ENCODE measurements around the gene MANBA.

DNA sequence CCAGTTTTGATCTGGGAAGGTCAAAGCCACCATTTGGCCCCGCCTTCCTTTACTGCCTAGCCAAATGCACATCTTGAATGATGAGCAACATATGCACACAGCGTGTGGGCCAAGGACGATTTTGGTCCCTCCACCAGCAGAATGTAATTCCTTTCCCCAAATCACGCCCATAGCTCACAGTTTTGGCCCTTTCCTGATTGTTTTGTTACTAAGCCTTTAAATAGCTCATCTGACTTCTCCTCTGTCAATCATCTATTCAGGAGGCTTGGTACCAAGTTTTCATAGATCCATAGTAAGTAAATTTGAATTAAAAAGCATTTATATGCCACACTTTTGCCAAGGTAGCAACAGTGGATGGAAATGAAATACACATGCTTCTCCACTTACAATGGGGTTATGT lies 136.3 kb downstream of the MANBA start:
- TF ChIP-seq, protein P1, sequence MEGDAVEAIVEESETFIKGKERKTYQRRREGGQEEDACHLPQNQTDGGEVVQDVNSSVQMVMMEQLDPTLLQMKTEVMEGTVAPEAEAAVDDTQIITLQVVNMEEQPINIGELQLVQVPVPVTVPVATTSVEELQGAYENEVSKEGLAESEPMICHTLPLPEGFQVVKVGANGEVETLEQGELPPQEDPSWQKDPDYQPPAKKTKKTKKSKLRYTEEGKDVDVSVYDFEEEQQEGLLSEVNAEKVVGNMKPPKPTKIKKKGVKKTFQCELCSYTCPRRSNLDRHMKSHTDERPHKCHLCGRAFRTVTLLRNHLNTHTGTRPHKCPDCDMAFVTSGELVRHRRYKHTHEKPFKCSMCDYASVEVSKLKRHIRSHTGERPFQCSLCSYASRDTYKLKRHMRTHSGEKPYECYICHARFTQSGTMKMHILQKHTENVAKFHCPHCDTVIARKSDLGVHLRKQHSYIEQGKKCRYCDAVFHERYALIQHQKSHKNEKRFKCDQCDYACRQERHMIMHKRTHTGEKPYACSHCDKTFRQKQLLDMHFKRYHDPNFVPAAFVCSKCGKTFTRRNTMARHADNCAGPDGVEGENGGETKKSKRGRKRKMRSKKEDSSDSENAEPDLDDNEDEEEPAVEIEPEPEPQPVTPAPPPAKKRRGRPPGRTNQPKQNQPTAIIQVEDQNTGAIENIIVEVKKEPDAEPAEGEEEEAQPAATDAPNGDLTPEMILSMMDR (conservative IDR thresholded peaks at IDR 0.05): no peak
- no peak for TF ChIP-seq ZFX (IDR thresholded peaks at IDR 0.05)
